ENCODE data around the gene RADIL.

- TF ChIP-seq TAF1 (IDR thresholded peaks at IDR 0.05; ENCODE audit: borderline replicate concordance, insufficient read depth, low read length) = no peak
- no peak for TF ChIP-seq POLR2AphosphoS5 (IDR thresholded peaks at IDR 0.05; ENCODE audit: low read depth, low read length)
- TF ChIP-seq SIN3A (IDR thresholded peaks at IDR 0.05; ENCODE audit: borderline replicate concordance, insufficient read depth, low read length) = no peak
- TF ChIP-seq, protein P1, sequence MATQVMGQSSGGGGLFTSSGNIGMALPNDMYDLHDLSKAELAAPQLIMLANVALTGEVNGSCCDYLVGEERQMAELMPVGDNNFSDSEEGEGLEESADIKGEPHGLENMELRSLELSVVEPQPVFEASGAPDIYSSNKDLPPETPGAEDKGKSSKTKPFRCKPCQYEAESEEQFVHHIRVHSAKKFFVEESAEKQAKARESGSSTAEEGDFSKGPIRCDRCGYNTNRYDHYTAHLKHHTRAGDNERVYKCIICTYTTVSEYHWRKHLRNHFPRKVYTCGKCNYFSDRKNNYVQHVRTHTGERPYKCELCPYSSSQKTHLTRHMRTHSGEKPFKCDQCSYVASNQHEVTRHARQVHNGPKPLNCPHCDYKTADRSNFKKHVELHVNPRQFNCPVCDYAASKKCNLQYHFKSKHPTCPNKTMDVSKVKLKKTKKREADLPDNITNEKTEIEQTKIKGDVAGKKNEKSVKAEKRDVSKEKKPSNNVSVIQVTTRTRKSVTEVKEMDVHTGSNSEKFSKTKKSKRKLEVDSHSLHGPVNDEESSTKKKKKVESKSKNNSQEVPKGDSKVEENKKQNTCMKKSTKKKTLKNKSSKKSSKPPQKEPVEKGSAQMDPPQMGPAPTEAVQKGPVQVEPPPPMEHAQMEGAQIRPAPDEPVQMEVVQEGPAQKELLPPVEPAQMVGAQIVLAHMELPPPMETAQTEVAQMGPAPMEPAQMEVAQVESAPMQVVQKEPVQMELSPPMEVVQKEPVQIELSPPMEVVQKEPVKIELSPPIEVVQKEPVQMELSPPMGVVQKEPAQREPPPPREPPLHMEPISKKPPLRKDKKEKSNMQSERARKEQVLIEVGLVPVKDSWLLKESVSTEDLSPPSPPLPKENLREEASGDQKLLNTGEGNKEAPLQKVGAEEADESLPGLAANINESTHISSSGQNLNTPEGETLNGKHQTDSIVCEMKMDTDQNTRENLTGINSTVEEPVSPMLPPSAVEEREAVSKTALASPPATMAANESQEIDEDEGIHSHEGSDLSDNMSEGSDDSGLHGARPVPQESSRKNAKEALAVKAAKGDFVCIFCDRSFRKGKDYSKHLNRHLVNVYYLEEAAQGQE (IDR thresholded peaks at IDR 0.05; ENCODE audit: insufficient read depth in 1 of 2, low read depth in 2 of 2, low read length in 2 of 2) = no peak
- TF ChIP-seq FOXP2 (optimal IDR thresholded peaks at IDR 0.05; ENCODE audit: borderline replicate concordance, extremely low read depth, extremely low read length, insufficient read depth) = no peak
These were observed 100.2 kb downstream of the RADIL start for GRCh38 chr7:4783292-4783652.
